ENCODE measurements around the gene FAM83F.

- no peak for TF ChIP-seq CTCF (IDR thresholded peaks at IDR 0.05; ENCODE audit: low read depth, low read length)
- TF ChIP-seq EZH2phosphoT487 (IDR thresholded peaks at IDR 0.05; ENCODE audit: low read depth) = no peak
Measured at GRCh38 chr22:40002935-40003715, 8.4 kb downstream of the FAM83F start.

All from OCI-LY3 (cell line).